NCI-H526 (cell line): ENCODE measurements around the gene DDX50.
"Not testable (repeated sequence)": the region's sequence is repeated elsewhere in the genome, so short reads cannot be mapped to it uniquely, and the experiment has no call there.

Experiments used
- DNase-seq, 2 experiments: peaks; one replicate each; lab custom pipeline; 2025; lab: John Stamatoyannopoulos, UW

Gene DDX50

DNA sequence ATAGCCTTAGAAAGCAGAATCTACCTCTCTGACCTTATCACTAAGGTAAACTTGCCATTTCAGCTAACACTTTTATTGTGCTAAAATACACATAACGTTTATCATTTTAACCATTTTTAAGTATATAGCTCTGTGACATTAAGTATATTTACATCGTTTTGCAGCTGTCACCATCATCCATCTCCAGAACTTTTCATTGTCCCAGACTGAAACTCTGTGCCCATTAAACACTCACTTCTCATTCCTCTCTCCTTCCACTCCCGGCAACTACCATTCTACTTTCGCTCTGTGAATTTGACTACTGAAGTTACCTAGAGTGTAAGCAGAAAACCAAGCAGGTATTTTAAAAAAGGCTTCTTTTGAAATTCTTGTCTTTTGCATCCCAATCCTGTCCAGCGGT lies 1.3 kb downstream of the DDX50 start:
- DNase-seq, result no peak

DNA sequence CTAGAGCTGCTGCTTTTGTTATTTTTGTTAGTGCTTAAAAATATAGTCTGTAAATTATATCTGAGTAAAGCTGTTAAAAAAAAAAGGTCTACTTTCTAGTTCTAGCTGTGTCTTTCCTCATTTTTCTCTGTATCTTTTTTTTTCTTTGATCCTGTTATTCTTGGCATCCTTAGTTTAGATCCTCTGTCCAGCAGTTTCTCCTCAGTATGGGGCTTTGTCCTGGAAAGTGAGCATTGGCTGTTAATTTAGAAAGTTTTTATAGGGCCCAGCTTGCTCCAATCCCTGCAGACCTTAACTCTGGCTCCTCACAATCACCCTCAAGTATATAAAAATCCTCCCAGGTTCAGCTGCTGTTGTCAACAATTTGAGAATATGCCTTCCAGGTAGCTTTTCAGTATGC lies 23.5 kb downstream of the DDX50 start:
- no peak for DNase-seq

- DNase-seq, result no peak
Observed at GRCh38 chr10:68925489-68925888, 24.4 kb downstream of the DDX50 start.

DNA sequence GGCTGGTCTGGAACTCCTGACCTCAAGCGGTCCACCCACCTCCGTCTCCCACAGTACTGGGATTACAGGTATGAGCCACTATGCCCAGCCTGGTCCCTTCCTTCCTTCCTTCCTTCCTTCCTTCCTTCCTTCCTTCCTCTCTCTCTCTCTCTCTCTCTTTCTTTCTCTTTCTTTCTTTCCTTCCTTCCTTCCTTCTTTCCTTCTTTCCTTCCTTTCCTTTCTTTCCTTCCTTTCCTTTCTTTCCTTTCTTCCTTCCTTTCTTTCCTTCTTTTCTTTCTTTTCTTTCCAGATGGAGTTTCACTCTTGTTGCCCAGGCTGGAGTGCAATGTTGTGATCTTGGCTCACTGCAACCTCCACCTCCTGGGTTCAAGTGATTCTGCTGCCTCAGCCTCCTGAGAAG lies 28.0 kb downstream of the DDX50 start:
- not testable (repeated sequence) for DNase-seq

DNA sequence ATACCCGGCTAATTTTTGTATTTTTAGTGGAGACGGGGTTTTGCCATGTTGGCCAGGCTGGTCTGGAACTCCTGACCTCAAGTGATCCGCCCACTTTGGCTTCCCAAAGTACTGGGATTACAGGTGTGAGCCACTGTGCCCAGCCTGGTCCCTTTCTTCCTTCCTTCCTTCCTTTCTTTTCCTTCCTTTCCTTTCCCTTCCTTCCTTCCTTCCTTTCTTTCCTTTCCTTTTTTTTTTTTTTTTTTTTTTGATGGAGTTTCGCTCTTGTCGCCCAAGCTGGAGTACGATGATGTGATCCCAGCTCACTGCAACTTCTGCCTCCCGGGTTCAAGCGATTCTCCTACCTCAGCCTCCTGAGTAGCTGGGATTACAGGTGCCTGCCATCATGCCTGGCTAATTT lies 28.8 kb downstream of the DDX50 start:
- not testable (repeated sequence) for DNase-seq

- DNase-seq, result not testable (repeated sequence)
Observed at GRCh38 chr10:68932860-68933259, 31.7 kb downstream of the DDX50 start.

- DNase-seq, result no peak
Observed at GRCh38 chr10:68934994-68935393, 33.9 kb downstream of the DDX50 start.

GRCh38 chr10:68938117-68938516 lies 37.0 kb downstream of the DDX50 start:
- DNase-seq, result no peak

DNA sequence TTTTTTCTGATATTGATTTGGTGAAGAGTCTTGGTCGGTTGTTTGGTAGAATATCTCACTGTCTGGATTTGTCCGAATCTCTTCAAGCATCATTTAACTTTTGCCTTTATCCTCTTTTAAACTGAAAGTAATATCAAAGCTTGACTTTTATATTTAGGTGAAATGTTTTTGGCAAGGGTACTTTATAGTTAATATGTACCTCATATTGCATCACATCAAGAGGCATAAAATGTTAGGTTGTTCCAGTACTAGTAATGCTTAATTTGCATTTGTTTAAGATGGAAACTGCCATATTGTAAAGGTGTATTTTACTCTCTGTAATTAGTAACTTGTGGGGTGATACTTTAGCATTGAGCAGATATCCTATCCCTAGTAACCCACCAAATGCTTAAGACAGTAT lies 37.8 kb downstream of the DDX50 start:
- DNase-seq, result no peak

GRCh38 chr10:68940917-68941316 lies 39.8 kb downstream of the DDX50 start:
- DNase-seq, result not testable (repeated sequence)

GRCh38 chr10:68950598-68950997 lies 49.5 kb downstream of the DDX50 start:
- DNase-seq, result no peak

DNA sequence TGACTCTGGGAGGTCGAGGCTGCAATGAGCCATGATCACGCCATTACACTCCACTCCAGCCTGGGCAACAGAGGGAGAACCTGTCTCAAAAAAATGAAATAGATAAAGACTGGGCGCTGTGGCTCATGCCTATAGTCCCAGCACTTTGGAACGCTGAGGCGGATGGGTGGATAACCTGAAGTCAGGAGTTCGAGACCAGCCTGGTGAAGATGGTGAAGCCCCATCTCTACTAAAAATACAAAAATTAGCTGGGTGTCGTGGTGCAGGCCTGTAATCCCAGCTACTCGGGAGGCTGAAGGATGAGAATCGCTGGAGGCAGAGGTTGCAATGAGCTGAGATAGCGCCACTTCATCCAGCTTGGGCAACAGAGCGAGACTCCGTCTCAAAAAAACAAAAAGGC lies 53.8 kb downstream of the DDX50 start:
- no peak for DNase-seq

- peak in 1 of 2 experiments; percentile 44 for DNase-seq
Observed at GRCh38 chr10:68955355-68955831, 54.3 kb downstream of the DDX50 start.

DNA sequence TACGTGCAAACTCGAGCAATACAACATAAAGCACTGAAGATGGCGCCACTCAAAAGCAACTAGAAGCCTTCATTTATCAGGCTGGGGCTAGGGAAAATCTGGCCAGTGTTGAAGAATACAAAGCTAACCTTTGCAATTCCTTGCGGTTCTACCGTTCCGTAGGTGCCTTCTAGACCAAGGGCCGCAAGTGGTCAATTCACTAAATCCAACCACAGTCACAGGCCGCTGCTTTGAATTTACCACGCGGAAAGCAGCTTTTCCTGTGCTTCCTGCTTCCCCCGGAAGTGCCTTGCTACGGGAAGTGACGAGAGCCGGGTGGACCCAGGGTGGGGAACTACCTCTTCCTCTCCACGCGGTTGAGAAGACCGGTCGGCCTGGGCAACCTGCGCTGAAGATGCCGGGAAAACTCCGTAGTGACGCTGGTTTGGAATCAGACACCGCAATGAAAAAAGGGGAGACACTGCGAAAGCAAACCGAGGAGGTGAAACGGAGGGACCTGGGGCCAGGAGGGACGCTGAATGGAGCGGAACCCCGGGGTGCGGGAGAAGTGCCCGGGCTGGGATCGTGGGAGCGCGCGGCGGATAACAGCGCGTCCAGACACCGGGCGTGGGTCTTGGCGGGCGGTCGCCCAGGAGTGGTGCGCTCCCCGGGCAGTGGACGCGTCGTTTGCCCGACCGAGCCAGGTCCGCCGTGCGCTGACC lies 54.9 kb downstream of the DDX50 start, which contains the start of gene DDX21:
Gene DDX21 (plus strand): TSS at position 339 of the 701 bp plus-strand sequence. CDS start 56 bp downstream, at position 395.
- peak; percentile 89 for DNase-seq

DNA sequence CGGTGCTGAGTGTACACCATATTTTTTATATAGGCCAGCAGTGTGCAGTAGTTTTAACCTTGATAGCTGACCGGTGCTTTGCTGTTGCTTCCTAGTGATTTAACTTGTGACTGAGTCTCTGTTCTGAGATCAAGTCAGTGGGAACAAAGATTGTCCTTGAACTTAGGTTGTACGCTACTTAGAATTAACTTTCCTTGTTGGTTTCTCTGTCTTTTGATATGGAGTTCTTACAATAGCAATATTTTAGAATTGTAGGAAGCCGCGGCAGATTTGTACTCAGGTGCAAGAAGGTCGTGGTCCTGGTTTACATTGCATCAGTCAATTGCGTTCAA lies 56.1 kb downstream of the DDX50 start:
- no peak for DNase-seq

- DNase-seq, result no peak
Observed at GRCh38 chr10:68957654-68958053, 56.5 kb downstream of the DDX50 start.

- no peak for DNase-seq
Observed at GRCh38 chr10:68959695-68960527, 58.8 kb downstream of the DDX50 start.

- no peak for DNase-seq
Observed at GRCh38 chr10:68963151-68963550, 62.0 kb downstream of the DDX50 start.

- no peak for DNase-seq
Observed at GRCh38 chr10:68973975-68974374, 72.9 kb downstream of the DDX50 start.

DNA sequence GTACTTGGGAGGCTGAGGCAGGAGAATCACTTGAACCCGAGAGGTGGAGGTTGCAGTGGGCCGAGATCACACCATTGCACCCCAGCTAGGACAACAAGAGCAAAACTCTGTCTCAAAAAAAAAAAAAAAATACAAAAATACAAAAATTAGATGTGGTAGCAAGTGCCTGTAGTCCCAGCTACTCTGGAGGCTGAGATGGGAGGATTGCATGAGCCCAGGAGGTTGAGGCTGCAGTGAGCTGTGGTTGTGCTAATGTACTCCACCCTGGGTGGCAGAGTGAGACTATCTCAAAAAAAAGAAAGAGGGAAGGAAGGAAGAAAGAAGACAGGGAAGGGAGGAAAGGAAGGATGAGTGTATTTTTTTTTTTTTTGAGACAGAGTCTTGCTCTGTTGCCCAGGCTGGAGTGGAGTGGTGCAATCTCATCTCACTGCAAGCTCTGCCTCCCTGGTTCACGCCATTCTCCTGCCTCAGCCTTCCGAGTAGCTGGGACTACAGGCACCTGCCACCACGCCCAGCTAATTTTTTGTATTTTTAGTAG lies 74.9 kb downstream of the DDX50 start:
- not testable (repeated sequence) for DNase-seq

DNA sequence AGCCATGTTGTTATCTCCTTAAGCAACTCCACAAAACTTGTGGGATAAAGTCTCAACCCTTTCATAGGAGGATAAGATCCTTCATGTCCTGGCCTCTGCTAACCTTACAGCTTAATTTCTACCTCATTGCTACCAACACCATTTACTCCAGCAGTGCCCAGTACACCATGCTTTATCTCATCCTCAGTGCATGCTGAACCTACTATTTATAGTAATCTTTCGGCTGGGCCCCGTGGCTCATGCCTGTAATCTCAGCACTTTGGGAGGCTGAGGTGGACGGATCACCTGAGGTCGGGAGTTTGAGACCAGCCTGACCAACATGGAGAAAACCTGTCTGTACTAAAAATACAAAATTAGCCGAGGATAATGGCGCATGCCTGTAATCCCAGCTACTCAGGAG lies 78.6 kb downstream of the DDX50 start:
- DNase-seq, result not testable (repeated sequence)

DNA sequence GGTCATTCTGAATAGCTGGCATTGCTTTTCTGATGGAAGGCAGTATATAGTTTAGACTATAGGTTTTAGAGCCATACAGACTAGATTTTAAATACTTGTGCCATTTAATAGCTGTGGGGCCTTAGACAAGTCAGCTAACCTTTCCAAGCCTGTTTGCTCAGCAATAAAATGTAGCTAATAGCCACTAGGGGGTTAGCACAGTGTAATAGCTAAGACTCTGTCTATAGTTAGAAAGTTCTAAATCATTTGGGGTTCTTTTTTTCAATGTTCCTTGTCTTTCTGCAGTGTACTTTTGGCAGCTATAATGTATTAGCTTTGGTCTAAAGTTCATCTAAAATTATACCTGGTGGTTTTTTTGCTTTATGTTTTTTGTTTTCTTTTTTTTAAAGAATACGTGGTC lies 80.0 kb downstream of the DDX50 start:
- no peak for DNase-seq

- no peak for DNase-seq
Observed at GRCh38 chr10:68982389-68982788, 81.3 kb downstream of the DDX50 start.
